T follicular helper cell (primary cell): Measurements from ENCODE around the gene OSBPL6.
"Not testable (repeated sequence)": the region's sequence is repeated elsewhere in the genome, so short reads cannot be mapped to it uniquely, and the experiment has no call there.

Experiments used
- DNase-seq: peaks from one replicate; pipeline ENCODE4 v3.0.0-alpha.2; 2020; ENCODE audit warnings: low read depth

OSBPL6 gene

DNA sequence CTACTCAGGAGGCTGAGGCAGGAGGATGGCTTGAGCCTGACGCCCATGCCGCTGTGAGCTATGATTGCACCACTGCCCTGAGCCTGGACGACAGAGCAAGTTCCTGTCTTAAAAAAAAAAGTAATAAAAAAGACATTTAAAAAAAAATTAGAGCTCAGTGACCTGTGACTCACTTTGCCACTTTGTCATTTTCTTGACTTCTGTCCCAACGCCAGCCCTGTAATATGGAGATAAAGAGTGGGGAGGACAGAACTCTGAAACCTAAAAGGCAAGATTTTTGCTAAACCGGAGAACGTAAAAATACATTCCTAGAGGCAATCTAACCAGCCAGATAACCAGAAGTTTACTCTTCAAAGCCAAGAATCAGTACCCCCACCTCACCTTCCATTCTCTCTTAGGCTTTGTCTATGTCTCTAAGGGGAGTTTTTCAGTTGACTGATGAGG is 207.7 kb downstream of the OSBPL6 start:
- DNase-seq = no peak

DNA sequence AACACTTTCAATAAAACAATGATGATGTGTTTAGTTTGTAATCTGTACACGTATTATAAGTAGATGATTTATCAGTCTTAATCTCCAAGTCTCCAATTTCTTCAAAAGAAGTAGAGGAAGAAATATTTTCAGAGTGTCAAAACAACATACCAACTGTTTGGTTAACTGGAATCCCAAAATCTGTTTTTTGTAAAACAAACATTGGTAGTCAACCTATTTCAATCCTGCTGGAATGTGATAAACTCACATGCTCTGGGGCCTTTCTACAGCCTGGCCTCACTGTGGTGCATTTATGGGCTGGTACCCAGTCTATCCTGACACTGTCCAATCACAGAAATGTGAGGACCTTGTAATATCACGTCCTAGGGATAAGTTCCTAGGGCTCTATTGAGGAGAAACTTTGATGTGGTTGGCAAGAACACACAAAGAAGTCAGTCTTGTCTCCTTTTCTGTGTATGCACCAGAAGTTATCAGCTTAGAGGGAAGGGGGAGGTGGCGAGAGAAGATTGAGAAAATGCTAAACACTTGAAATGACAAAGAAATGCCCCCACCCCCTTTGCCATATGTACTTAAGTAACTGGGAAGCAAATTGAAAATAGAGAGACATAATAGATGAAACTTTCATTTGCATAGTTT is 209.5 kb downstream of the OSBPL6 start:
- no peak for DNase-seq

DNA sequence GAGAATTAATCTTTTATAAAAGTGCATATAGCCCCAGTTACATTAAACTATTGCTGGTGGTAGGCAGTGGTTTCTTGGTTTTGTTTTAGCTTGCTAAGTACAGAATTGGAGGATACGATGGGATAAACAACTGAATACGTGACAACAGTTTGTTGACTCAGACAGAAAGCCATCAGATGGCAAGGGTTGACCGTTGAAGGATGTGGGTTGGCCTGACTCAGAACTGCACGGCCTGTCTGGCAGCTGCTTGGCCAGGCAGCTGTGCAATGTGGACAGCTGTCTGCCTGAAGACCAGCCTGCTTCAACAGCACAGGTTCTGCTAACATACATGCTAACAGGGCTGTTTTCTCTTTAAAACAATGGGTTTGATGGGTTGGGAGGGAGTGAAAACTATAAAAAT is 210.1 kb downstream of the OSBPL6 start:
- DNase-seq = no peak

DNA sequence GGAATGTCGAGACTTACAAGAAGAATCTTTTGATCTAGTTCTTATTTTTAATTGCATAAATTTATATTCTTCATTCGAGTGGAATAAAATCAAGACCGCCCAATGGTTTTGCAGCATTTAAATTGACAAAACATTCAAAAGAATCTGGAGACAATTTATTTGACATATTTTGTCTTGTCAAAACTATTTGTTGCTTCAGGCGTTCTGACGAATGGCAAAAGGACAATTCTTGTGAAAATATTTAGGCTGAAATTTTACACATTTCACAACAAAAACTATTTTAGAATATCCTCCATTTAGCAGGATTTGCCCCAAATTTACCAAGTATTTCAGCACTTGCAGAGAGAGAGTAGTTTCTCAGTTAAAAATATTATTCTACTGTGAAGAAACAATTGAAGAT is 214.9 kb downstream of the OSBPL6 start:
- no peak for DNase-seq

DNA sequence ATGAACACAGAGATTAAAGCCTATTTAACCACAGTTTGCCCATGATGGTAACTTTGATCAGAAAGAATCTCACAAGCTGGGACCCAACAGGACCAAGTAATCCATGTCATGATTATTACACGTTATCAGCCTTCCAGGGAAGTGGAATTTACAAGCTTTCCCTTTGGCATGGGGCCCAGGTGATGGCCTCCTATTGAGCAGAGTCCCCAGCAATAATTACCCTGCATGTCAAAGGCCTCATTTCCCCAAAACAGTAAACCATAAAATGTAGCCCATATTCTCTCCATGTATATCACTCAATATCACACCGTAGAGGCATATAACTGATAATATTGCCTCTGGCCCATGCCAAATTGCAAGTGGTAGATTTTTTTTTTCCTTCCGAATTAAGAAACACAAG is 217.7 kb downstream of the OSBPL6 start:
- no peak for DNase-seq

DNA sequence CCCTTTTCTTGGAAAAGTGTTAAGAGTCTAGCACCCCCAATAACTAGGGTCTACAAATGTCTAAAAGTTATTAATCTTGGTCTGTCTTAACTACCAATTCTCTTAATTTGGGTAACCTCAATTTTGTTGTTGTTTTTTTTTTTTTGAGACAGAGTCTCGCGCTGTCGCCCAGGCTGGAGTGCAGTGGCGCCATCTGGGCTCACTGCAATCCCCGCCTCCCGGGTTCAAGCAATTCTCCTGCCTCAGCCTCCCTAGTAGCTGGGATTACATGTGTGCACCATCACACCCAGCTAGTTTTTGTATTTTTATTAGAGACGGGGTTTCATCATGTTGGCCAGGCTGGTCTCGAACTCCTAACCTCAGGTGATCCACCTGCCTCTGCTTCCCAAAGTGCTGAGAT is 218.1 kb downstream of the OSBPL6 start:
- DNase-seq = not testable (repeated sequence)

DNA sequence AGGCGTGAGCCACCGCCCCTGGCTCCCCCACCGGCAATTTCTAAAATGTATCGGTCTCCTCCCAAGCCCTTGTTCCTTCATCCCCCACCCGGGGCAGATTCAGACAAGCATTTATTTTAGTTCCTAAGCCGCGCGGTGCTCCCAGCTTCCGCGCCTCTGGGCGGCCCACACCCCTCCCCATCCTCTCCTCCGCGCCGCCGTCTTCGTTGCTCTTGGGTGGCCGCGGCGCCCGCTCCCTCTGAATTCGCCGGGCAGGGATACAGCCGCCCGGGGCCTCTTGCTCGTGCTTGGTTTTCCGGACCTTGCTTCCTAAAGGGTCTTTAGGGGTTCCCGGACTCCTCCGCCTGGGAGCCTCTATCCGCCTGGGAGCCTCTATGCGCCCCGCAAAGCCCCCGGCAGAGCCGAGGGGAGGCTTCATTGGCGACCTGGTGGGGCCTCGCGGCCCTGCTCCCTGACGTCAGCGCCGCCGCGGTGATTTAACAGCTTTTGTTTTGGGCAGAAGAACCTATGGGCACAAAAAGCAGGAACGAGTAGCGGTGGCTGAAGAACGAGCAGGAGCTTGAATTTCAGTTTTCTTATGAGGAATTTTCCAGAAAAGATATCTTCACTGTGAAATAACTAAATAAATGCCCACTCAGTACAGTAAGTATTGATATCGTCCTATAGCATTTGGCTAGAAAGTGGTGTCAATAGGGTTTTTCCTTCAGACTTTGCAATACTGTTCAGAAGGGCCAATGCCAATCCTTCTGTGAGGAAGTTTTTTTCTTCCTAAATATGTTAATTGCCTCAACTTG is 219.4 kb downstream of the OSBPL6 start:
- peak; percentile 54 for DNase-seq

DNA sequence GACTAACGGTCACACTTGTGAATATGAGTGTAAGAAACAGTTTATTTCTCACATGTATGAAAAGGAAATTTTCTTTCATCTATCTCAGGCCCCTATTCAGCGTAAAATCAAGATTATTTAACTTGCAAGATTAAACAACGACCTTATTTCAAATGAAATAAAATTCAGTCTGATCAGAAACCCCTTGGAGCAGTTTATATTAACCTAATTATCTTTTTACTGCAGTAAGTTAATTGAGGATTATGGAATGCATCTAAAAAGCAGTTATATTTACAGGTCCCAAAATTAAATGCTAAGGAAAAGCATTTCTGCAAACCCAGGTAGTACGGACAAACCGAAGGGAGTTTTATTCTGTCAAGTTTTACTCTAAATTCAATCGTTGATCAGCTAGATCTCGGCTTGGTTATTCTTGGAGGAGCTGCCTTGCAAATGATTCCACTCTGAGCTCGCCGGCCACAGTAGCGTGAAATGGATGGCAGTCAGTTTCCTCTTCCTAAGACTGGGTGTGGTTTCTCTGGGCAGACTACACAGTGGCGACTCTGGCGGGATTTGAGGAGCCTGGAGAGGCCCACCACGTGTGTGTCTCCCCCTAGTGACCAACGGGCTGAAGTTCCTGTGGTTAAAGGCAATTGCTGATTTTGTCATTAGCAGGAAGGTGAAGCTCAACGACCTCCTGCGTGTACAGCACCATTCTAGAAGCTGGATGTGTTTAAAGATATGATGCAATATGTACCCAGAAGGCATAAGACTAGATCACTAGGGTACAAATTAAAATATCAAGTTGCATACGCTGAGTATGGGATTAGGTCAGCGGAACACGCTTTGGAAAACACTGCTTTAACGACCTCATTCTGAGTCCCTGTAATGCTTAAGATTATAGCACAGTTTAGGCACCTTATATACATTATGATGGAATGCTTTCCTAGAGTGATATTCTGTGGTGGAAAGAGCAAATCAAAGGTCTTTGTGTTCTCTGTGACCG is 220.2 kb downstream of the OSBPL6 start:
- DNase-seq = peak; percentile 59

DNA sequence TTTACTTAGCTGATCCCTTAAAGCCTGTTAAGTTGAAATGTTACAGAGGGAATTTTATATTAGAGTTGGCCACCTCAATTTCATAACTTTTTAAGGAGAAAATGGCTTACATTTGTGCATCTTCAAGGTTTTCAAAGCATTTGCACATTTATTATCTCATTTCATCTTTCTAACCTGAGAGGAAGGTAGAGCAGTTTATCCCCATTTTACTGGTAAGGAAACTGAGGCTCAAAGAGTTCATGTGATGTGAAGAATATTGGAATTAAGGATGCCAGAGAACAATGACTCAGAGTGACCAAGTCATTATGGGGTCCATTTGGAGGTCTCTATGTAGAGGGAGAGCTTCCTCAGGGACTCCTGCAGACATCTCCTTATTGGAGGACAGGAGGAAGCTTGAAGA is 221.7 kb downstream of the OSBPL6 start:
- no peak for DNase-seq

DNA sequence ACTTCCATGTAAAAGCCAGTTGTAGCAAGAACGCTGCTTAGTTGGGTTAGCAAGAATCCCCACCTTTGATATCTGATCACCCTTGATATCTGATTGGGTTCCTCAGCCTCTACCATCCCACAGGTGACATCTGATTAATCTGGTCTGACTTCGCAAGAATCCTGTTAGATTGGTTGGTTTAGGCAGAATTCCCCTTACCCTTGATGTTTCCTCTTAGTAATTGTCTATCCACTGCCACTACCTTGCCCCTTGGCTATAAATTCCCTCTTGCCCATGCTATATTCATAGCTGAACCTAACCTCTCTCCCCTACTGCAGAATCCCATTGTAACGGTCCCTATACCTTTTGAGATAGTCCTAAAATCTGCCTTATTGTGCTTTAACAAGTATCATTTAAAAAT is 223.6 kb downstream of the OSBPL6 start:
- DNase-seq = no peak

DNA sequence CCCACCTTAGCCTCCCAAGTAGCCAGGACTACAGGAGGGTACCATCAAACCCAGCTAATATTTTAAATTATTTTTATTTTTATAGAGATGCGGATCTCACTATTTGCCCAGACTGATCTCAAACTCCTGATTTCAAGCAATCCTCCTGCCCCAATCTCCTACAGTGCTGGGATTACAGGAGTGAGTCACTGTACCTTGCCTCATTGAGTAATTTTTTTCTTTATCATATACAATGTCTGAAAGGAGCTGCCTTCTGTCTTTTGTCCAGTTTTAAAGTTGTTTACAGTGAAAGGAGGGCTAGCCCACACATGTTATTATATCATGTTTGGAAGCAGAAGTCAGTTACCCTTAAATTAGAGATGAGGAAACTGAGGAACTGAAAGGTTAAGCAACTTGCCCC is 224.1 kb downstream of the OSBPL6 start:
- no peak for DNase-seq

DNA sequence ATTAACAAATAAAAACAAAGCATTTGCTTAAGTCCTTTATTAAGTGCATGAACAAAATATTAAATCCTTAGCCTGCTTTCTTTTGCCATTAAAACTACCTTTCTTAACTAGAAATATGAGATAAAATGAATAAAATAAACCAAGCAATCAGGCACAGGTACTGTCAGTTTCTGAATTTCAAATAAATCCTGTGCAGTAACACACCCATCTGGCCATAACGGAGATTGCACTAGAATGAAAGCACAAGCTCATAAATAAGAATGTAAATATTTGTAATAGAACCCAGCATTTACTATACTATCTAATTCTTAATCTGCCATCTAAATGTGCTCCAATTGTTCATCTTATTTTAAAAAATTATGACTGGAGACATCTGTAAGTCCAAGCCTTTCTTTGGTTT is 224.8 kb downstream of the OSBPL6 start:
- no peak for DNase-seq

DNA sequence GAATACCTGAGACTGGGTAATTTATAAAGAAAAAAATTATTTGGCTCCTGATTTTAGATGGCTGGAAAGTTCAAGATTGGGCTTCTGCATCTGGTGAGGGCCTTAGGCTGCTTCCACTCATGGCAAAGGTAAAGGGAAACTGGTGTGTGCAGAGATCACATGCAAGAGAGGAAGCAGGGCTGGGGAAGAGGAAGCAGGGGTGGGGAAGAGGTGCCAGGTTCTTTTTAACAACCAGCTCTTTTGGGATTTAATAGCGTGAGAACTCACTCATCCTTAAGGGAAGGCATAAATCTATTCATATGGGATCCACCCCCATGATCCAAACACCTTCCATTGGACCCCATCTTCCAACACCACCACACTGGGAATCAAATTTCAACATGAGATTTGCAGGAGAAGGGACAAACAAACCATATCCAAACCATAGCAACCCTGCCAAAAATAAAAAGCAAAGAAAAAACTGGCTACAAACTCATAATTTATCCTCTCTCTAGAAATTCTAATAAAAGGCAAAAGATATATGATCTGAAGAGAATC is 226.2 kb downstream of the OSBPL6 start:
- DNase-seq = no peak

DNA sequence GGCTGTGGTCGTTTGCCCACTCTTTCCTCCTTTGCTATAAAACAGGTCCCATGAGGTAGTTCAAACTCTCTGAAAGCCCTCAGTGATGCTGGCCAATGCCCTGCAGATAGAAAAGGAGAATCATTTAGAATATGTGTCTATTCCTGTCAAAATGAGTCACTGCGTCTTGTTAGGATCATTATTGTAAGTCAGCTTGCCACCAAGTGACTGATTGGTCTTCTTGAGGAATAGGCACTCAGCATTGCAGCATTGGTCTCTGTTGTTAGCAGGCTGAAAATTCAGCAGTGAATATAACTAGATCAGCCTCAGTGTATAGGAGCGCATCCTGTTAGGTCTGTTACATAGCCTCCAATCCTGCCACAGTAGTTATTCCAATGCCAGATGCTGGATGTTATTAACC is 227.8 kb downstream of the OSBPL6 start:
- no peak for DNase-seq

DNA sequence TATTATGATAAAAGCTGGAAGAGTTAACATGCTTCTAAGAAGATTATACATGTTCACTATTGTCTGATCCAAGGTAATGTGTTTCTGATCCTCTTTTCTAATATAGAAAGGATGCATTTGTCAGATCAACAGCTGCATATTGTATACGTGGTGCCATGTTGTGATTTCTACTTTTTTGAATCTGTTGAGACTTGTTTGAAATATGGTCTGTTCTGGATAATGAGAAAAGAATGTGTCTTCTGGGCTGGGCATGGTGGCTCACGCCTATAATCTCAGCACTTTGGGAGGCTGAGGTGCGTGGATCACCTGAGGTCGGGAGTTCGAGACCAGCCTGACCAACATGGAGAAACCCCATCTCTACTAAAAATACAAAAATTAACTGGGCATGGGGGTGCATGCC is 229.4 kb downstream of the OSBPL6 start:
- DNase-seq = not testable (repeated sequence)

DNA sequence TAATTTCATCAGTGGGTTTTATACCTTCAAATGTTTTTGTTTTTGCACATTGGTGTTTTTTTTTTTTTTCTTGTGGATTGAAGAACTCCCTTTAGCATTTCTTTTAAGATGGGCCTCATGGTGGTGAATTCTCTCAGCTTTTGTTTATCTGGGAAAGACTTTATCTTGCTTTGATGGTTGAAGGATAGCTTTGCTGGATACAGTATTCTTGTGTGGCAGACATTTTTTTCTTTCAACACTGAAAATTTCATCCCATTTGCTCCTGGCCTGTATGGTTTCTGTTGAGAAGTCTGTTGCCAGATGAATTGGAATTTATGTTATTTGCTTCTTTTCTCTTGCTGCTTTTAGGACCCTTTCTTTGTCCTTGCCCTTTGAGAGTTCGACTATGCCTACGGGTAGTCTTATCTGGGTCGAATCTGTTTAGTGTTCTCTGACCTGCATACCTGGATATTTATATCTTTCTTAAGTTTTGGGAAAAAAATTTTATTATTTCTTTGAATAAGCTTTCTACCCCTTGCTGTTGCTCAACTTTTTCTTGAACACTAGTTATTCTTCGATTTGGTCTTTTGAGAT is 231.0 kb downstream of the OSBPL6 start:
- DNase-seq = no peak

DNA sequence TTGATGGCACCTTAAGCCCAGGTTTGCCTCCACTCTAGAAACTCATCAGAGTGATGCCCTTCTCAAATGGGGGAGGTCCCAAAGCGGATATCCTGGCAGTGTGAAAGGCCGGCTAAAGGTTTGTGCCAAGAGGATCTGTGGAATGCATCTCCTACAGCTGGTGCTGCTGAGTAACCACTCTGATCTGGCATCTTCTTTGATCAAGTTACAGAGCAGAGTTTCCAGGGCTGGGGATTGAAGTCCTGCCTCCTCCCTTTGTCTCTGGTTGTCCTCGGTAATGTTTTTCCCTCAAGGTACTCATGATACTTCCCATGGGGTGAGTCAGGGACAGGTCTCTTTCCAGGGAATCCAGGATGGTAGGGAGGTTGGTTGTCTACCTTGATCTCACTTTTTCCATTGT is 232.1 kb downstream of the OSBPL6 start:
- DNase-seq = no peak

DNA sequence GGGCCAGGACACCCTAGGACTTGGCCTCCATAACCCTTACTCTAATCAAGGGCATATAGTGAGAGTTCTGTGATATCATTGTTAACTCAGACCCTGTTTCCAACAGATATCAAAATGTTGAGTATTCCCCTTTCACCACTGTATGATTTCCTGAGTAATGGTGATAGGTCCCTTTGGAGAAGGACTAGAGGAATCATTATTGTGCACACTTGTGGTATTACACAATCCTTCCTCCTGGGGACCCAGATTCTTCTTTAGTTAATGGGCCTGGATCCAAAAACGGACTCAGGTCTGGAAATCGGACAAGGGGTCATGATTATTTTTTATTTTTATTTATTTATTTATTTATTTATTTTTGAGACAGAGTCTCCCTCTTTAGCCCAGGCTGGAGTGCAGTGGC is 233.1 kb downstream of the OSBPL6 start:
- DNase-seq = no peak

DNA sequence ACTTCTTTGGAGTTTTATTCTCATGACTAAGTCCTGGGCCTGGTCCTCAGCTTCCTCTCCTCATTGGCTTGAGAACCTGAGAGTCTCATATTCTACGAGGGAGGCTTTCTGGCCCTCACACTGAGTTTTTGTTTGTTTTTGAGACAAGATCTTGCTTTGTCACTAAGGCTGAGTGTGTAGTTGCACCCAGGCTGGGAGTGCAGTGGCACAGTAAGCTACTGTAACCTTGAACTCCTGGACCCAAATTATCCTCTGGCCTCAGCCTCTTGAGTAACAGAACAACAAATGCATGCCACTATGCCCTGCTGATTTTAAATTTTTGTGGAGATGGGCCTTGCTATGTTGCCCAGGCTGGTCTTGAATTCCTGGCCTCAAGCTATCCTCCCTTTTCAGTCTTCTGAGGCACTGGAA is 234.1 kb downstream of the OSBPL6 start:
- DNase-seq = no peak

DNA sequence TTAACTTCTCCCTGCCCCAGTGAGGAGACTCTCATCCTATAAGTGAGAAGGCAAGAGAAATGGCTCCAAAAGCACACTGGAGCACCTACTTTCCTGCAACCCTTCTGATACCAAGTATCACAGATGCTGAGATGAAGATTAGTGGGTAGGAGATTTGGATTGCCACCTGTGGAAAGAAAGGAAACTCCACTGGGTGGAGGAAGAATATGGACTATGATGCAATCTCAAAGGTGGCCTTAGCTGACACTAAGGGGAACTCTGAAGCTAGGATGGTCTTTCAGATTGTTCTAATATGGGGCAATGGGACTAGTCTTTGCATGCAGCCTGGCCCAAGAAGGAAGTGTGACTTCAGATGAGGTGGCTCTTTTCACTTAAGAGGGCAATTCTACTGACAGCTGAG is 235.0 kb downstream of the OSBPL6 start:
- DNase-seq = no peak

DNA sequence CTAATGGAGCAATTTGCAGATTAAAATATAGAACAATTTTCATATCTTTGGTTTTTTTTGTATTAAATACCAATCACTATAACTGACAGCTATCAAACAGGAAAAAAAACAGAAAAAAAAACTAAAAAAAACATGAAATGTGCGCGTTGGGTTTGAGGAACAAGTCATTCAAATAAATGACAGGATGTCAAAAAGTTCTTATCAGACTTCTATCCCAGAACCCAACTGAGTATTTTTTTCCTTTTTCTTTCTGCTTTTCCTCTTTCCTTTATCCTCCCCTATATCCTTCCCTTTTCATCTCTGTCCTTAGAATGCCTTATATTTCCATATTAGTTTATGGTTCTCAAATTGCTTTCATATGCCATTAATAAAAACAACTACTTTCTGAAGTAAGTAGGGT is 242.3 kb downstream of the OSBPL6 start:
- DNase-seq = no peak

DNA sequence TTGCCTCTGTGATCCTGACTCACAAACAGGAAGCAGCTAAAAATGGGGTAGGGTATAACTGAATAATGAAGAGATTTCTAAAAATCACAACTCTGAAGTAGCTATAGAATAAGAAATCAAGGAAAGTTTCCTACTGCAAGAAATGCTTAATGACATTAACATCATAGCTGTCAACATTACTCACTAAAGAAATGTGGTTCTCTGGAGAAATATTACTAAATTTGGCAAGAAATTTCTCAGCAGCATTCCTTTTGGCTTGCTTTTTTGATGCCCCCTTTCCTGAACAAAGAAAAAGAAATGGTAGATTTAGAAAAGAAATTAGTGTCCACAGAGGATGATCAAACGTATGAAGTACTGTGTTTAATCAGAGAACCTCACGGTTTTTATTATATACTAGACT is 247.1 kb downstream of the OSBPL6 start:
- no peak for DNase-seq
